Inflammatory macrophage treated with lipopolysaccharide for 1 hour (primary cell): ENCODE results near the gene BMP3.

Experiments used
- DNase-seq, 2 donors: peaks; one replicate each; pipeline ENCODE4 v3.0.0-alpha.2; 2020 to 2022

Gene BMP3

GRCh38 chr4:81042578-81043365, 12.3 kb downstream of the BMP3 start:
- no peak for DNase-seq

- DNase-seq = no peak
These were observed 18.8 kb downstream of the BMP3 start for GRCh38 chr4:81049330-81049729.

- no peak for DNase-seq
These were observed 19.4 kb downstream of the BMP3 start for GRCh38 chr4:81049907-81050306.

GRCh38 chr4:81052119-81053068, 21.9 kb downstream of the BMP3 start:
- peak; percentile 20 to 77 for DNase-seq

- no peak for DNase-seq
These were observed 28.1 kb downstream of the BMP3 start for GRCh38 chr4:81058621-81059020.

- DNase-seq = peak in 1 of 2 donors; percentile 35
These were observed 30.3 kb downstream of the BMP3 start for GRCh38 chr4:81060587-81061343.

- no peak for DNase-seq
These were observed 30.8 kb downstream of the BMP3 start for GRCh38 chr4:81061344-81061730.

GRCh38 chr4:81062001-81062400, 31.5 kb downstream of the BMP3 start:
- DNase-seq = no peak

GRCh38 chr4:81065446-81065845, 34.9 kb downstream of the BMP3 start:
- no peak for DNase-seq

- DNase-seq = peak; percentile 46 to 89
These were observed 39.3 kb downstream of the BMP3 start for GRCh38 chr4:81069706-81070331.

GRCh38 chr4:81071013-81071412, 40.5 kb downstream of the BMP3 start:
- no peak for DNase-seq

GRCh38 chr4:81081156-81081555, 50.6 kb downstream of the BMP3 start:
- DNase-seq = no peak

GRCh38 chr4:81084029-81084428, 53.5 kb downstream of the BMP3 start:
- no peak for DNase-seq

GRCh38 chr4:81084634-81085033, 54.1 kb downstream of the BMP3 start:
- no peak for DNase-seq

- DNase-seq = no peak
These were observed 54.8 kb downstream of the BMP3 start for GRCh38 chr4:81085291-81085690.

GRCh38 chr4:81085979-81086378, 55.5 kb downstream of the BMP3 start:
- no peak for DNase-seq

GRCh38 chr4:81093720-81094401, 63.4 kb downstream of the BMP3 start:
- no peak for DNase-seq

- no peak for DNase-seq
These were observed 64.9 kb downstream of the BMP3 start for GRCh38 chr4:81095389-81095788.

- no peak for DNase-seq
These were observed 66.1 kb downstream of the BMP3 start for GRCh38 chr4:81096566-81096965.

- DNase-seq = no peak
These were observed 71.6 kb downstream of the BMP3 start for GRCh38 chr4:81102107-81102506.

GRCh38 chr4:81106150-81106549, 75.6 kb downstream of the BMP3 start:
- DNase-seq = no peak
